Bronchial smooth muscle cell (primary cell): Measurements from ENCODE around the gene PKD2L2. TPM values are rescaled to one million over a fixed set of nuclear protein-coding genes. Genes with fewer than 3 reads are reported as not detected.

ENCODE experiments used
- total RNA-seq: library from RNA; depleted of rRNA; stranded (reverse); fragments of >200 nt; gene quantifications from 2 replicates; pipeline ENCODE4 v1.2.1, GENCODE V29; 2014

The PKD2L2 gene
- not detected in 2 replicates for total RNA-seq

DNA sequence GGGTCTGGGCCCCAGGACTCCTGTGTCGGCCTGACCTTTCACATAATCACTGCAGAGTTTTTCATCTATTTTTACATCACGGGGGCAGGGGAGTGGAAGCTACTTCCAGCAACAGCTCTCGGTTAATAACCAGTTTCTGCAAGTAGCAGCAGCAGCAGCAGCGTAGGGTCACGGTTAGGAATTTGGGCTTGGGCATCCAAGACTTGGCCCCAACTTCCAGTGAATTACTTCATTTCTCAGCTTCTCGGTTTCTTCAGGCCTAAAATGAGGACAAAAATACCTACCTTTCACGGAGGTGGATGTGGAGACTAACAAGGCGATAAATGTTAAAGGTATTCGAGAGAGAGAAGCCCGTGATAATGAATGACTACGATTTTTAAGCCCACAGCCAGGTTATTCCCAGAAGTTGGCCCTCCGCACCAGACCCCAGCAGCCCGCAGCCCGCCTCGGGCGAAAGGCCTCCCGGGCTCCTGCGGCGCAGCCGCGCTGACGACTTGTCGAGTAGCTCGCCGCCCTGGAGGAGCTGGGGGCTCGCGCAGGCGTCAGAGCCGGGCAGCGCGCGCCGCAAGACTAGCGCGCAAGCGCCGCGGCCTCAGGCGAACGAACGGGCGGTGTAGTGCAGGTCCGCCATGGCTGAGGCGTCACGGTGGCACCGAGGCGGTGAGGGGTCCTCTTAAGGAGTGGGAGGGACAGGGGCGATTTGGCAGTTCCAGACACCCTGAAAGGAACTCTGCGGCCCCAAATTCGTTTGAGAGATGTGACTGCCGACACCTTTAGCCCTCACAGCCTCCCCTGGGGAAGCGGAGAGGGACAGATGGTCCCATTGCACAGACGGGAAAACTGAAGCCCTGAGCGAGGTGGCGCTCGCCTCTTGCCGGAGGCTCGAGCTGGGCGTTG lies at the start of gene PKD2L2:
Gene PKD2L2, plus strand, starts transcription at position 595 of the 897 bp plus-strand sequence. Its CDS starts 35 bp downstream, at position 630.

DNA sequence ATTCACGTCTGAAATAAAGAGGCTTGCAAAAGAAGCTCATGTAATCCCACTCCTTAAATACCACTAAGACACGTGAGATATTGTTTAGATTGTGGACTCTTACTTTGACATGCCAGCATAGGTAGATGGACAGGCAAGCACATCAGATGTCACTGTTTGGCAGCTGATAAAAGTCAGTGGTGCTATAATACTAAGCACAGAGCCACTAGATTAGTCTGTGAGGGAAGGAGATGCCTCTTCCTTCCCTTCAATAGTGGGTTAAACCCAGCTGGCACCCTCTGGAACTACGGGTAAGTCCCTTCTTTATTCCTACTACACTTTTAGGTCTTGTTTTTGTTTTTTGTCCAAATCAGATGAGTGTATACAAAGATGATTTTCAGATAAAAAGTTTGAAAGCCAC lies 21.6 kb upstream of the PKD2L2 start, which contains the start of gene MYOT:
Gene MYOT, plus strand, starts transcription at position 197 of the 400 bp plus-strand sequence. CDS start 2,792 bp downstream, outside the sequence.

Other genes starting within 250 kb of the PKD2L2 start
- 0.77 and 1.6 TPM in 2 replicates for gene KLHL3, start 153.4 kb upstream of the PKD2L2 start, total RNA-seq
- 9.9 TPM in 2 replicates for gene HNRNPA0, start 135.1 kb upstream of the PKD2L2 start, total RNA-seq
- gene MYOT, start 21.6 kb upstream of the PKD2L2 start, total RNA-seq, result not detected in 2 replicates
- 16.4 and 17.9 TPM in 2 replicates for gene FAM13B, start 143.6 kb downstream of the PKD2L2 start, total RNA-seq
- not detected in 2 replicates for gene WNT8A, start 194.6 kb downstream of the PKD2L2 start, total RNA-seq
- gene NME5, start 250.0 kb downstream of the PKD2L2 start, total RNA-seq, result 2.7 and 3.9 TPM in 2 replicates